ENCODE measurements around the gene IRF1.

GRCh38 chr5:132478366-132478871 lies 12.2 kb downstream of the IRF1 start:
- TF ChIP-seq POLR2AphosphoS5 (IDR thresholded peaks at IDR 0.05) (no peak), CTCF (IDR thresholded peaks at IDR 0.05) (no peak)
